Limb (tissue), 2 donors: ENCODE results near the gene SMG6.

Experiments used
- DNase-seq, 2 donors: peaks; one replicate each; pipeline ENCODE4 v3.0.0-alpha.2; 2016; ENCODE audit errors: extremely low spot score in 2 of 2

SMG6 gene

GRCh38 chr17:2235792-2236366 is 67.7 kb downstream of the SMG6 start:
- DNase-seq = no peak

GRCh38 chr17:2235265-2235664 is 68.3 kb downstream of the SMG6 start:
- no peak for DNase-seq

- DNase-seq = no peak
These were observed 70.1 kb downstream of the SMG6 start for GRCh38 chr17:2233441-2233947.

GRCh38 chr17:2232244-2232638 is 71.3 kb downstream of the SMG6 start:
- DNase-seq = no peak

- DNase-seq = no peak
These were observed 72.7 kb downstream of the SMG6 start for GRCh38 chr17:2230877-2231276.

- DNase-seq = no peak
These were observed 76.4 kb downstream of the SMG6 start for GRCh38 chr17:2227025-2227699.

- no peak for DNase-seq
These were observed 80.0 kb downstream of the SMG6 start for GRCh38 chr17:2223617-2223927.

- peak; percentile 57 to 65 for DNase-seq
These were observed 80.5 kb downstream of the SMG6 start for GRCh38 chr17:2222901-2223616.

GRCh38 chr17:2222301-2222700 is 81.3 kb downstream of the SMG6 start:
- DNase-seq = no peak

GRCh38 chr17:2218426-2218825 is 85.2 kb downstream of the SMG6 start:
- no peak for DNase-seq

- DNase-seq = peak; percentile 92 to 95
These were observed 87.8 kb downstream of the SMG6 start for GRCh38 chr17:2215616-2216364.

GRCh38 chr17:2214929-2215615 is 88.5 kb downstream of the SMG6 start:
- peak; percentile 75 to 81 for DNase-seq

GRCh38 chr17:2214047-2214928 is 89.3 kb downstream of the SMG6 start:
- peak in 1 of 2 donors; percentile 51 for DNase-seq

GRCh38 chr17:2213291-2213960 is 90.2 kb downstream of the SMG6 start:
- no peak for DNase-seq

GRCh38 chr17:2212400-2212981 is 91.1 kb downstream of the SMG6 start:
- no peak for DNase-seq

- no peak for DNase-seq
These were observed 91.8 kb downstream of the SMG6 start for GRCh38 chr17:2211661-2212399.

- no peak for DNase-seq
These were observed 92.9 kb downstream of the SMG6 start for GRCh38 chr17:2210726-2211125.

- no peak for DNase-seq
These were observed 95.6 kb downstream of the SMG6 start for GRCh38 chr17:2207815-2208515.
